ENCODE results near the gene TCF7L2.

DNA sequence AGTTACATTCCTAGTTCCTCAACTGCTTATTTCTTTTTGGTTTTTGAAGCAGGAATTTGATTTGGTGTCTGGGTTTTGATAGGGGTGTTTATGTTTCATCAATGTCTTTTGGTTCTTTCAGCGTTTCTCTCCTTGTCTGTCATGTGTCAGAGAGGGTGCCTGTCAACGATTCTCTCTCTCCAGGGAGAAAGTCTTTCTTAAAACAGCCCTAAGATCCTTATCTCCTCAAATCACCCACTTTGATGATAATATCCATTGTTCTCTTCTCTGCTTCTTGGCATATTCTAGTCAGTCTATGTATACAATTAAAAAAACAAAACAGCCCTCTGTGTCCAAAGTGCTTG lies 77.2 kb downstream of the TCF7L2 start:
- TF ChIP-seq, protein P1, sequence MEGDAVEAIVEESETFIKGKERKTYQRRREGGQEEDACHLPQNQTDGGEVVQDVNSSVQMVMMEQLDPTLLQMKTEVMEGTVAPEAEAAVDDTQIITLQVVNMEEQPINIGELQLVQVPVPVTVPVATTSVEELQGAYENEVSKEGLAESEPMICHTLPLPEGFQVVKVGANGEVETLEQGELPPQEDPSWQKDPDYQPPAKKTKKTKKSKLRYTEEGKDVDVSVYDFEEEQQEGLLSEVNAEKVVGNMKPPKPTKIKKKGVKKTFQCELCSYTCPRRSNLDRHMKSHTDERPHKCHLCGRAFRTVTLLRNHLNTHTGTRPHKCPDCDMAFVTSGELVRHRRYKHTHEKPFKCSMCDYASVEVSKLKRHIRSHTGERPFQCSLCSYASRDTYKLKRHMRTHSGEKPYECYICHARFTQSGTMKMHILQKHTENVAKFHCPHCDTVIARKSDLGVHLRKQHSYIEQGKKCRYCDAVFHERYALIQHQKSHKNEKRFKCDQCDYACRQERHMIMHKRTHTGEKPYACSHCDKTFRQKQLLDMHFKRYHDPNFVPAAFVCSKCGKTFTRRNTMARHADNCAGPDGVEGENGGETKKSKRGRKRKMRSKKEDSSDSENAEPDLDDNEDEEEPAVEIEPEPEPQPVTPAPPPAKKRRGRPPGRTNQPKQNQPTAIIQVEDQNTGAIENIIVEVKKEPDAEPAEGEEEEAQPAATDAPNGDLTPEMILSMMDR (conservative IDR thresholded peaks at IDR 0.05 in 1 of 2, IDR thresholded peaks at IDR 0.05 in 1 of 2; ENCODE audit: low read depth in 1 of 2, low read length in 2 of 2), result no peak
- TF ChIP-seq EZH2 (IDR thresholded peaks at IDR 0.05; ENCODE audit: low read length, missing control alignments), result no peak
